NCI-H1694 (cell line): ENCODE data around the gene NRXN3.

Experiments
- DNase-seq: peaks from one replicate; lab custom pipeline; 2025; lab: John Stamatoyannopoulos, UW

Gene NRXN3

DNA sequence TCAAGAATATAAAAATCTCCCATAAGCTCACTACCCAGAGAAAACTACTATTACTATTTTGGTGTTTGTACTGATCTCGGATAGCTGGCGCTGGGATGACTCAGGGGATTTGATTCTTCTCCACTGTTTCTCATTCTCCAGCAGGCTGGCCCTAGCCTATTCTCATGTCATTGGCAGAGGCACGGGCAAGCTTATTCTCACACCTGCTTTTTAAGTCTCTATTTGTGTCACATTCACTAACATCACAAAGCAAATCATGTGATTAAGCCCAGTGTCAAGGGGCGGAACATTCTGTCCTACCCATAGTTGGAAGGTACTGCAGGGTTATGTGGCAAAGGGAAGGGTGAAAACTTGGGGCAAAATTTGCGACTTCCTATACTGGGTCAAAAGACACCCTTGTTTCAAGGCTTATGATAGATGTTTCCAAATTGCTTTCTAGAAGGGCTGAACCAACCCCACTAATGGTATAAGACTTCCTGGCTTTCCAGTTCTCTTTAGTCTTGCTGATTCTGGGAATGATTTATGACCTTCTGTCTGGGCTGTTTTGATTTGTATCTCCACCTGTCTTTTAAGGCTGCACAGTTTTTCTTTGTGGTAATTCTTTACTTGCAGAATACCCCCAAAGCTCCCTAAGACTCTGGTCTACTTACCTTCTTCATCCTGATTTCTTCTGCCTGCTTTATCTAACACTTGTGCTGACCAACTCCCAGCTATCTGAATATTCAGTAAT, 406.4 kb downstream of the NRXN3 start:
- no peak for DNase-seq

GRCh38 chr14:78581229-78581628, 411.1 kb downstream of the NRXN3 start:
- no peak for DNase-seq

GRCh38 chr14:78586681-78587080, 416.5 kb downstream of the NRXN3 start:
- no peak for DNase-seq

GRCh38 chr14:78588906-78589305, 418.7 kb downstream of the NRXN3 start:
- DNase-seq = no peak

DNA sequence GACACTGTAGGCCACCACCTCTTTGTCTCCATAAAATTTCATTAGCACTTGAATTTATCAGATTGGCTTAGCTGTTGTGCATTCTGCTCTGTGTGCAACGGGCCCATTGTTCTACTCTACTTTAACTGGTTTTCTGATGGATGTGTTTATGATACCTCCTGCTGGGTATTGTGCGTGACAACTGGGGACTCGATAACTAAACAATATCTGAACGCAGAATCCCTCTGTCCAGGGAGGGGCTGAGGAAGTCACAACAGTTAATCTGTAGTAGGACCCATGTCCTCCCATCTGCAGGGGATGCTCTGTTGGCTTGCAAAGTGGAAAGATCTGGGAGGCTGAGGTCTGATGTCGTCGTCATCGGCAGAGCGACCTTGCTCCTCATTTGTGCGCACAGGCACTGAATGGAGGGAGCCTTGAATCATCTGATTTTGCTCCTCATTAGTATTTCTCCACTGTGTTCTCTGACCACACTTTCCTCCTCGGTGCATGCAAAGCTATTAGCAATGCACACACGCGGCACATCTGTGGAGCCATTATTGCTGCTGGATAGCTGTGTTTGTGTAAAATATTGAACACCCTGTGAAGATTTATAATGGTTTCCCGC, 422.5 kb downstream of the NRXN3 start:
- DNase-seq = no peak

DNA sequence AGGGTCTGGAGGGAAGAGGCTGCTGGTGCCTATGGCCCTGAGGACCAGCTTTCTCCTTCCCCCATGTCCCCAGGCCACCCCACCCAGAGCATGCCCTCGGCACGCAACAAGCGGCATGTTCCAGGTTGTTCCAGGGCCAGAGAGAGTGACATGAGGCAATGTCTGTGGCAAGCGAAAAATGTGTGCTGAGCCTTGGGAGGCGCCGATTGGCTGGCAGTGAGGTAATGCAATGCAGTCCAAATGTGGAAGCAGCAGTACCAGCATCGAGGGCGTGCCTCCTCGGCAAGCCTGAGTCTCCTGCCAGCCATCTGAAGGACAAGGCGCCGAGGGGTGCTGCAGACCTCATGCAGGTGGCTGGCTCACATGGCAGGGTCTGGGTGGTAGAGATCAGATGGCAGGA, 423.8 kb downstream of the NRXN3 start:
- DNase-seq = no peak

DNA sequence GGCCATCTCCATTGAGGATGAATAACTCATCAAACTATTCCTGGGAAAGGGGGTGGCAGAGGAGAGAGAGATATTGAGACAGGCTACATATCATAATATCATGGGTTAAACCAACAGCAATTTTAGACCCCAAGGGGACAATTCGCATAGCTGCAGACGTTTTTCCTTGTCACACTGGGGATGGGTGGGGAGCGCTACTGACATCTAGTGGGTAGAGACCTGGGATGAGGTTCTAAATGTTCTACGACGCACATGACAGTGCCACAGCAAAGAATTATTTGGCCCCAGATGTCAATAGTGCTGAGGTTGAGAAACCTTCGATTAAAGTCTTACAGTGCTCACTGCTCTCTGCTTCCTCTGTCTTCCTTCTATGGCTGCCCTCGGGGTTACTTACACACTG, 425.6 kb downstream of the NRXN3 start:
- DNase-seq = peak; percentile 72

GRCh38 chr14:78598046-78598920, 428.1 kb downstream of the NRXN3 start:
- DNase-seq = peak; percentile 89

DNA sequence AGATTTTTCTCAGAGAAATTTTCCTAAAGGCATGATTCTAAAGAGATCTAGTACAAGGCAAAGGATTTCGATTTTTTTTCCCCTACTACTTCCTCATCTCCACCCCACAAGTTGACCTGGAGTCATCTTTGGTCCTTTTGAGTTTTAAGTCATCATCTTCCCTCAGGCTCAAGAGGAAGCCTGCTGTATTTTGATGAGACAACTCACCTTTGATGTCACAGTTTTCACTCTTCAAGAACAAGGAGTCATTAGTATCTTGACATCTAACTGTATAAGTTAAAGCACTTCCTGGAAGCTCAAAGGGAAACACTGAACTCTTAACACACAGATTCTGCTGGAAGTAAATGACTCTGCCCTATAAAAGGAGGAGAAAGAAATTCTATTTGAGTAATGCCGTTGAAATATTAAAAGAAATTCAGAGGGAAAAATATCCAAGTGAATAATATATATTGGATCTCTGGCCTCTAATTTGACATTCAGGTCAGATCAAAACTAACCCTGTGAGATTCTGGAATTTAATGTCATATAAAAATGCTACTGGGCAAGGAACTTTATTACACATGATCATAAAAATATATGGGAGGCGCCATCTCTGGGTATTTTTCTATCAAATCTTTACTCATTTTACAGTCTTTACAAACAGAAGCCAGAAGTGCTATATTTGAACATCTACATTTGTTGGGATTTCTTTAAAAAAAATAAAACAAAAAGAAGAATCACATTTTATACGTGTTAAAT, 435.0 kb downstream of the NRXN3 start:
- no peak for DNase-seq

DNA sequence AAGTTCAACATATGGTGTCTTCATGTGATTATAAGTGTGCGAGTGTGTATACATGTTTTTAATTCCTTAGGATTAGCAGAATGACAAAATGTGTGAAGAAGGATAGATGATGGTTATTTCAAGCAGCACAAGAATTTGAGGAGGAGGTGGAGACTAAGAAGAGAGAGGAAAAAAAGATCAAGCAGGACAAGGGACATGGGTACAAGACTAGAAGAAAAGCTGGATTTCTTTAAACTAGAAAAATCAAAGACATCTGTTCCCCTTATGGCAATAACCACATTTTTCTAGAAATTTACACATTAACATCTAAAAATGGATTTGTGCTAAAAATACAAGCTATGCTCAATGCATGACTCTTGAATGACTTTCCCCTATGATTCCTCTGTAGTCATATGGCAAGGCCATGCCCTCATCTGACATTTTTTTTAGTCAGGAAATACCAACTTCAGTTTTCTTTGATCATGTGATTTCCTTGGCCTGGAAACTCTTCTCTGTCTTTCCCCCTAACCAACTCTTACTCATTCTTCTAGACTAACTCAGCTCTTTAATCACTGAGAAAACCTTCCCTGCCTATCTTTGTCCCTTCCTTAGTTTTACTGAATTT, 435.8 kb downstream of the NRXN3 start:
- no peak for DNase-seq

GRCh38 chr14:78608998-78609787, 439.0 kb downstream of the NRXN3 start:
- DNase-seq = no peak

- no peak for DNase-seq
These were observed 440.8 kb downstream of the NRXN3 start for GRCh38 chr14:78610994-78611393.

DNA sequence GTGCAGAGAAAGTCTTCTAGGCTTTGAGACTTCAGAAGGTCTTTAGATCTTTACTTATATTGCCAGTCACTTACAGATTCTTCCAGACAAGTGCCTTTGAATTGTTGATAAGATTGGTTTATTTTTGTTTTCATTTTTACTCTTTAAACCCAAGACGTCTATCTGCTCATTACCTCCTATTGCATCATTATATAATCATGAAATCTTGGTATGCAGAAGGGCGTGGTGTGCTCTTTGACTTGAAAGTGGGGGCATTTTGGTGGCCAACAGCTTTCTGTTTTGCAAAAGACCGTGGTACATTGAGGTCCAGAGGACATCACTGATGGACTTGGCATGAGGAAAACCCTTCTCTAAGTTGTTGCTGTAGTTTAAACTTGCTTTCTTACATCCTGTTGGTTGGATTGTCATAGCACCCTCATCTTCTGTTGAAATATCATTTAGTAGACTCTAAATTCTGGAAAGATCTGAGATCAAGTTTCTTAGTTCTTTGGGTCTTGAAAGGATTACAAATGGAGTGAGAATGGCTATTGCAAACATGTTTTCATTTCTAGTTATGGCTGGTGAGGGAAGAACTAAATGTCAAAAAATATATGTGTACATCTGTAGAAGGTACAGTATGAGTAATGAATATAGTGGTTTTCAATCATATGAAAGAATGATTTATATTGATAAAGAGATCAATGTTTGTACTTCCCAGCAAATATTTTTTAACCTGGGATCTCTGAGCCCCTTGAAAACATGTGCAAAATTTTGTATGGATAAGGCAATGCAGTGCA, 441.8 kb downstream of the NRXN3 start:
- no peak for DNase-seq

GRCh38 chr14:78612666-78613065, 442.5 kb downstream of the NRXN3 start:
- no peak for DNase-seq

DNA sequence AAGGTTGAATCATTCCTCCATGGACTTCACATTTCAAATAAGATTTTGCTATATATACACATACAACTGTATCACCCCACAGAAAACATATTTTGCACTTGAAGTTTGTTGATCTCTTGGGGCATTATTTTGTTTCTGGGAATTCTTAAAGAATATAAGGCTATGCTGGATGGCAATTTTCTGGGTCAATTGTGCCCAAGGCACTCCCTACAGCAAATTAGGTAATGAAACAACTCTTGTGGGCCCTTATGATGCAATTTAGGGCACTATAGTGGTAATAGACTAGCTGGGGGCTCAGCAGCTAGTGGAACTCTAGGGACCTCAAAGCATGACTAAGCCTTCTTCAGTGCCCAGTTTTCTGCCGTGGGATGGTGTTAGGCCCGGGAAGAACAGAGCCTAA, 444.4 kb downstream of the NRXN3 start:
- DNase-seq = no peak

DNA sequence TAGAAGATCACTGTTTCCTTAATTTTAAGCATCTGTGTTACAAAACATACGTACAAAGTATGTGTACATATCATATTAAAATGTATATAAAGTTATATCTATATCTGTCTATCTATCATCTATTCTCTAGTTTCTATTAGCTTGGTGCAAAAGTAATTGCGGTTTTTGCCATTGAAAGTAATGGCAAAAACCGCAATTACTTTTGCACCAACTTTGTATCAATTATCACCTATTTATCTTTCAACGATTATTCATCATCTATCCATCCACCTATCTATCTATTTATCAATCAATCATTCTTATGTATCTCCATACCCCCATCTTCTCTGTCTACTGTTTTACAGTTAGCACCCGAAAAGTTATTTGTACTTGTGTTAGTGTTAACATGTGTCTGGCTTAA, 447.6 kb downstream of the NRXN3 start:
- DNase-seq = no peak

- DNase-seq = no peak
These were observed 448.2 kb downstream of the NRXN3 start for GRCh38 chr14:78618368-78618767.

GRCh38 chr14:78627114-78627513, 456.9 kb downstream of the NRXN3 start:
- no peak for DNase-seq

DNA sequence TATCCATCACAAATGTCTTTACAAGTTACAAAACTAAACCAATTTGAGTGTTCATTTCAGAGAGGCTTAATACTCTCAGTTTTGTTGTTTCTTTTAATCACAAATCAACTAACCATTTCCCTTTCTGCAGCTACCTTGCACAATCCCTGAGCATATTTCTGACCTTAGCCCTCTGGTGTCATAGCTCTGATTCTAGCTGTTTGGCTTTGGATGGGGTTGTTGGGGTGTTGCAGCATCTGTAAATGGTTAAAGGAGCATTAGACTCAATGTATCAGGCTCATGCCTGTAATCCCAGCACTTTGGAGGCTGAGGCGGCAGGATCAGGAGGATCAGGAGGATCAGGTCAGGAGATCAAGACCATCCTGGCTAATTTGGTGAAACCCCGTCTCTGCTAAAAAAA, 461.4 kb downstream of the NRXN3 start:
- no peak for DNase-seq

- no peak for DNase-seq
These were observed 463.6 kb downstream of the NRXN3 start for GRCh38 chr14:78633752-78634151.
